Uterus (tissue), 2 donors: ENCODE data around the gene C22orf31.

Source experiments
- CTCF ChIP-seq, 4 experiments: fragments of 200-600 bp in 2 of 4; fragments of 450-650 bp in 2 of 4; sonication (generic) in 2 of 4; IDR thresholded peaks; one replicate each; pipeline ENCODE4 v1.5.1; 2016 to 2019; ENCODE audit warnings: antibody characterized with exemption in 4 of 4, mild to moderate bottlenecking in 2 of 4, moderate library complexity in 1 of 4
- POLR2A ChIP-seq, 2 donors: fragments of 450-650 bp; IDR thresholded peaks; one replicate each; pipeline ENCODE4 v1.6.1; 2016; ENCODE audit warnings: antibody characterized with exemption in 2 of 2, mild to moderate bottlenecking in 1 of 2, moderate library complexity in 1 of 2

GRCh38 chr22:29072193-29072978 is 10.8 kb upstream of the C22orf31 start:
- no peak for TF ChIP-seq POLR2A (IDR thresholded peaks at IDR 0.05)
- no peak for TF ChIP-seq CTCF (IDR thresholded peaks at IDR 0.05)
